NCI-H146 (cell line): ENCODE data around the gene DRAXIN.

Source experiments
- DNase-seq: peaks from one replicate; lab custom pipeline; 2025; lab: John Stamatoyannopoulos, UW

Gene DRAXIN

DNA sequence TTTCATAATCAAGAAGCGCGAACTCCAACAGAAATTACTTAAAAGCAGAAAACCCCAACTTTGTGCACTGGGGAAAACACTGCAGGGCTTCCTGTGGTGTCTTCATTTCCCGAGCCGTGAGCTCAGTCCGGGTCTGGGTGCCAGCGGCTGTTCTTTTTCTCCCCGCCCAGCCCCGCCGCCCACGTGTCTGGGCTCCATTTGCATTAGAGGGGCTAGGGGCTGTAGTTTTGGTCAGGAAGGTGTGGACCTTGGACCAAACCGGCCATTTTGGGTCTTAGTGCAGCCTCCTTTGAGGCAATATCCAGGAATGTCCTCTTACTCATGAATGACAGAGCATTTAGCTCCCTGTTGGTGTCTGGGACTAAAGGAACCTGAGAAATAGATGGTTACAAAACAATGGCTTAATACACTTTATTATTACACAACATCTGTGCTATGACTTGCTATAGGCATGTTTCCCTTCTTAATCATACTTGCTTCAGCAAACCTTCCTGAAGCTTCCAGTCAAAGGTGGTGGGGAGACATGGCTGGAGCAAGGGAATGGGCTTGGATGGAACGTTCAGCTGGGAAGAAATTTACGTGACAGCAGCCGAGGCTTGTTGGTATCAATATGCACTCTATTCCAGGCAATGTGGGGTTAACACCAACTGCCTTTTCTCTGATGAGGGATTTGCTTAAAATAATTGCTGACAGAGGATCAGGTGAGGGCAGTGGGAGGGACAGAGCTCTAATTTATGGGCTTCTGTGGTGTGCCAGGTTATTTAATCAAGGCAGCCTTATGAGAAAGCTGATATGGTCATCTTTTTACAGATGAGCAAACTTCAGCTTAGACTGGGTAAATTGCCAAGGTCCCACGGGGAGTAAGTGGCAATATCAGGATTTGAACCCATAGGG, 45.5 kb downstream of the DRAXIN start:
- peak; percentile 39 for DNase-seq

DNA sequence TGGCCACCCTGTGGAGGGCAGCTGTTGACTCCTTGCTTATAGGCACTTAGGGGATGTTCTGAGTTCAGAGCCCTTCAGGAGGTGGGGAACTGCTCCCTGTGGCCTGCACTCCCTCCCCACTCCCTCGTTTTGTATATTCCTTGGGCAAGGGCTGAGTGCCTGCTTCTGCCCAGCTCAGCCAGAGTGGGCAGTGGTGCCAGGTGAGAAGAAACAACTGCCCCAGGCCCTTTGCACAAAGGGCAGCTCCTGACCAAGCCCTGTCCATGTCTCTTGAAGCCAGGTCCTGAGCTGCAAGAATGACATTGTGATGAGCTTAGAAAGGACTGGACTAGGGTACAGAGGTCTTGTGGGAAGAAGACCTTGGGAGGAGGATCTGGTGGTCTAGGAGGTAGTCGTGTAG, 46.6 kb downstream of the DRAXIN start:
- no peak for DNase-seq

DNA sequence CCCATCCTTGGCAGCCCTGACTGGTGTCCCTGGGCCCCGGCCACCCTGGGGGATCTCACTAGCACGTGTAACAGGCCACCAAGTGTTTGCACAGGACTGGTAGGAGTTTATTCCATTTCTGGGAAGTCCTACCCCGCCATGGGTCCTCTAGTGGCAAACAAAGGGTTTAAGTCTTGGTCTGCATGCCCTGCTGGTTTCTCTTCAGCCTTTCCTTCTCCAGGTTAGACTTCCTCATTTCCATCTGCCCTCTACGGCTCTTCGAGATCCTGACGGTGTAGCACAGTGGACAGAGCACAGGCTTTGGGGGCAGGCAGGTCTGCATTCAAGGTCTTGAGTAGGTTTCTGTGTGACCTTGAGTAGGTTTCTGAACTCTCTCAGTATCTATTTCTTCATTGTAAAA, 47.3 kb downstream of the DRAXIN start:
- no peak for DNase-seq

DNA sequence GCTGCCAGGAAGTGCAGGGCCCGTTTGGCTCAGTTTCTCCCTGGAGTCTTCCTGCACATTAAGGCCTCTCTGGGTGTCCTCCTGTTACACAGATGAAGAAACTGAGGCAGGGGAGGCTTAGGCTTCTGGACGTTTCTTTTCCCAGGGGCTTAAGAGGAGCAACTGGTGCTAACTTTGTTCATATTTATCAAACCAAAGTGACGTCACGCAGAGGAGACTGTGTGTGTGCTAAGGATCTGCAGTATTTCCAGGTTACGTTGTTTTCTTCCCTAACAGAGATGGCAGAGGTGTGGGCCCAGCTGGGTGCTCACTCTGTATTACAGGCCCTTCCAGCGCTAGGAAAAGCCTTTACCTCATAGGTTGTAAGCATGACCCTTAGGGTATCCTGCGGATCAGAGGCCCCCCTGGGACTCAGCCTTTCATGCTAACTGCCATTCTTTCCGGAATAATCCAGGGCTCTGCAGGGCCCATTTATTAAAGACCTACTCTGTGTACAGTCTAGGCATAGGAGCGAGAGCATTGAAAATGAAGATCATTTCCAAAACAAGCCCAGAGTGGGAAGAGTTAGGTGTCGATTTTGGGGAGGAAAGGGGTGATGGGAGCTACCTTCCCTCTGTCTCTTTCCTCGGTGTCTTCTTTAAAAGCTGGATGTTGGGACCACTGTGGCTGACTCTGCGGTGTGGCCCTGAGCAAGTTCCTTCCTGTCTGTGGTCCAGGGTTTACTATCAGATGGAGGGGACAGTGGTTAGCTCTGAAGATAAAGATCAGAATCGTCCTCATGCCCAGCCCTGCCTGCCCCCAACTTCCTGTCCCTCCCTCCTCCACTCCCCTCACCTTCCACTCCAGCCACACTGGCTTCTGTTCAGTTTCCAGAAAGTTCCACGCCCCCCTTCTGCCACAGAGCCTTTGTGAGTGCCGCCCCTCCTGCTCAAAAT, 49.0 kb downstream of the DRAXIN start:
- DNase-seq = no peak

DNA sequence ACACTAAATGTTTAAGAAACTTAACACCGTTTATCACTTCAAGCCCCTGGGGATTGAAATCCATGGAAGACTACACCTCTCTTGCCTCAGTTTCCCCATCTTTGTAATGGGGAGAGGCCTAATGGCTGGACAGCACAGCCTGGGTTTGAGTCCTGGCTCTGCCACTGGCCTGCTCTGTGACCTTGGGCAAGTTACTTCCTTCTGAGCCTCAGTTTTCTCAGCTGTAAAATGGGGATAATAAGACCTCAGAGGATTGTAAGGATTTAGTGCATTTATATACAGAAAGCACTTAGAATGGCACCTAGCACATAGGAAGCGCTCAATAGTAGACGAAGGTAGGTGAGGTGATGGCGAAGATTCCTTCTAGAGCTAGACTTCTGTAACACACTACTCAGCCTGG, 50.0 kb downstream of the DRAXIN start:
- no peak for DNase-seq

DNA sequence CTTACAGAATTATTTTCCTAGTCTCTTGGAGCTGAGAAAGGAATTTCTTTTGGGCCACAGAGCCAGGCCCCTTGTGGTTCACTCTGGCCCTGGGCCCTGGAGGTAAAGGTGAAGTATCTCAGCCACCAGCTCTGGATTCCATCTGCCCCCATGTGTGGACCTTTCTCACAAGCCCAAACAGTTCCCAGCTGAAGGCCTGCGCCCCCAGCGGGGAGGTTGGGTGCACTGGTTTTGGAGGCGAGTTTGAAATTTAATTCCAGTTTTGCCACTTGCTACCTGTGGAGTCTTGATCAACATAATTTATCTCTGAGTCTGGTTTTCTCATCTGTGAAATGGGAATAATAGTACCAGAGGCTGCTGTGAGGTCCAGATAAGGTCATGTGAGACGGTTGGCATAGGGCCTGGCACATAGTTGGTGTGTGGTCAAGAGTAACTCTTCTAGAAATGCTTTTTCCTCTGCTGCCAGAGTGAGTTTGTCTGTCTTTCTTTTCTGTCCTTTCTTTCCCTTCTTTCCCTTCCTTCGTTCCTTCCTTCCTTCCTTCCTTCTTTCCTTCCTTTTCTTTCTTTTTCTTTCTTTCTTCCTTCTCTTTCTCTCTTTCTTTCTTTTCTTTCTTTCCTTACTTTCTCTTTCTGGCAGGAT, 50.5 kb downstream of the DRAXIN start:
- DNase-seq = no peak

DNA sequence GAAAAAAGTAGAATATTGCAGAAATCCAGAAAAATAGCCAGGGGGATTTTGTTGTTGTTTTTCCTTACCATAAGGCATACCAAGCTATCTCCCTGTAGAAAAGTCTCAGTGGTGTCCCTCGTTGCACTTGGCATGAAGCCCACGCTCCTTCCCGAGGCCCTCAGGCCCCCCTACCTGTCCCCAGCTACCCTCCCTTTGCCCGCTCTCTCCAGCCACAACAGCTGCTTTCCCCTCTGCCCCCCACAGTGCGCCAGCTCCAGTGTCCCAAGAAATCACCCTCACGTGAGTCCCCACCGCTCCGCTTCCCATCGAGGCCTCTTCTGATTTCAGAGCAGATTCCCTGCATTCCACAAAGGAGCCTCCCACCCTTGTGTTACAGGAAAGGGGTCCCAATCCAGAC, 52.8 kb downstream of the DRAXIN start:
- no peak for DNase-seq

DNA sequence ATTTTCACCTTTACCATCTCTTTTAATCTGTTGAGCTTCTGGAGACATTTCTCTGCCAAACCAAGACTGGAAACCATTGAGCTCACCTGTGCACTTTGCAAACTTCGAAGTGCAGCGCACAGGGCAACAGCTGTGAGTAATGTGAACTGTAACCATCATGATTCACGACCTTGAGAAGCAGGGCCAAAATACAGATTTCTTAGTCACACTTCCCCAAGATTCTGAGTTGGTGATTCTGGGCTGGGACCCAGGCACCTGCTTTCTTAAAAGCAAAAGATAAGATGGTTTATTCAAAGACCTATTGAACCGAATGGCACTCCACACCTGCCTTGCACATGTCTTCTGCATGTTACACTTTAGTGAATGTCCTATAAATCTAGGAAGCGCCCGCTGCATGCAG, 54.6 kb downstream of the DRAXIN start:
- DNase-seq = no peak

DNA sequence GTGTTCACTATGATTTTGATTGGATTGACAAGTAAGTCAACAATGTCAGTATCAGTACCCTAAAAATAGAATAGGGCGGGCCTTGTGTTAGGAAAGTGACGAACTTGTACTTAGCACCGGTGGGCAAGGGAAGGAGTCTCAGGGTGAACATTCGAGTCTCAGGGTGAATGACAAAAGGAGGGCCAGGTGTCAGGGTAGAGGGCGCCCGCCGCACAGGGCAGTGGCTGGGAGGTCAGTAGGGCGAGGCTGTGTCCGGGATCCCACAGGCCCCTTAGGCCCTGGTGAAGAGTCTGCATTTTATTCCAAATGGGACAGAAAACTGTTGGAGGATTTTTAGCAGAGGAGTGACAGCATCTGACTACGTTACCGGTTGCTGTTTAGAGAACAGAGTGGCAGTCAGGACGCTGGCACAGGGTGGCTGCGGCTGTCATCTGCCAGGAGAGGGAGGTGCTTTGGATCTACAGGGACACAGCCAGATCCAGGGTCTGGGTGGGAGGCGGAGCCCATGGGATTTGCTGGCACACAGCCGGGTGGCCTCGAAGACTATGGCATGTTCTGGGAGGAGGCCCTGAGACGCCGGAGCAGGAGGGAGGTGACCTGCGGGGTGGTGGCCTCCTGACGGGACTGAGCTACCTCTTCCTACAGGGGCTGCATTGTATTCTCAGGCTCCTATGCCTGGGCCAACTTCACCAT, 55.4 kb downstream of the DRAXIN start:
- no peak for DNase-seq

DNA sequence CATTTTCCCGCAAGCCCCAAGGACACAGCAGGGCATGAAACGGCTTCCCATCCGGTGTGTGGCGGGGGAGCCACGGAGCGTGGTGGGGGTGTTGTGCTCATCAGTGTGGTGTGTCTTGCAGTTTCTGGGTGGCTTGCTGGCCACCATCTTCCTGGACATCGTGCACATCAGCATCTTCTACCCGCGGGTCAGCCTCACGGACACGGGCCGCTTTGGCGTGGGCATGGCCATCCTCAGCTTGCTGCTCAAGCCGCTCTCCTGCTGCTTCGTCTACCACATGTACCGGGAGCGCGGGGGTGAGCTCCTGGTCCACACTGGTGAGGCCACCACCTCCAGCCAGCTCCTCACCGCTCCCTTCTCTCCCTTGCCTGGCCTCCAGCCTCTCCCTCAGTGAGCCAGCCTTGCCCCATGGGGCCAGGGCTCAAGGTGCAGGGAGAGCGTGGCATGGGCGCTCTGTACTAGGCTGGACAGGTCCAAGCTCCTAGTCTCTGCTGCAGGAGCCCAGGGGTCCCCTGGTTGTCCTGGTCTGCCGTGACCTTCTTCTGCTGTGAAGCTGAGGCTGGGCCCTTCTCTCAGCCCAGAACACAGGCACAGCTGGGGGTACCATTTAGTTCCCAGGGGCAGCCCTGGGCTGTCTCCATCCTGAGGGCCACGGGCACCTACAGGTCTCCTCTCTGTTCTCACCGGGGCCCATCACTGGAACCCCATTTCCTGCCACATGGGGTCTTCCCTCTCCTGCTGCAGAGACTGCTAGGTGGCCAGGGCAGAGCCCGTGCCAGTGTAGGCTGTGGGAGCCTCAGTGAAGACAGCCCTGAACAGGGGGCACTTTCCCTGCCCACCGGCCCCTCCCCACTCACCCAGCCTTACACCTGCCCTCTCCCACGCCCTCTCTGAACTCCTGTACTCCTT, 57.0 kb downstream of the DRAXIN start:
- no peak for DNase-seq

DNA sequence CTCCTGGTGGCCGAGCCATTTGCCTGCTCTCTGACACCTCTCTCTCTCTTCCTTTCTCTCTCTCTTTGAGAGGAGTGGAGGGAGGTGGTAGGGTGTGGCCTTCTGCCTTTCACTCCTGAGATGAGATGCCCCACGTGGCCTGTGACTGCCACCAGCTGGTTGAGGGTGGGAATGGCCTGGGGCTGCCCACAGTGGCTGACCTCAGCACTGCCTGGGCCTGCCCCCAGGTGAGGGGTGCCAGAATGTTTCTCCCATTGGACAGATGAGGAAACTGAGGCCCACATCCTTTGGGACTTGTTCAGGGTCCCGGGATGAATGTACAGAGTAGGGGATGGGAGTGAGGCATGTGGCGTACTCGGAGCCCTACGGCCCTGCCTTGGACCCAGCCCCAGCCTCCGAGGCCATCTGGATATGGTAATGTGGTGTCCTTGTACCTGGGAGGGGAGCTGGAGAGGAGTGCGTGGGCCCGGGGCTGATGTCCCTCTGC, 57.7 kb downstream of the DRAXIN start:
- peak; percentile 16 for DNase-seq

DNA sequence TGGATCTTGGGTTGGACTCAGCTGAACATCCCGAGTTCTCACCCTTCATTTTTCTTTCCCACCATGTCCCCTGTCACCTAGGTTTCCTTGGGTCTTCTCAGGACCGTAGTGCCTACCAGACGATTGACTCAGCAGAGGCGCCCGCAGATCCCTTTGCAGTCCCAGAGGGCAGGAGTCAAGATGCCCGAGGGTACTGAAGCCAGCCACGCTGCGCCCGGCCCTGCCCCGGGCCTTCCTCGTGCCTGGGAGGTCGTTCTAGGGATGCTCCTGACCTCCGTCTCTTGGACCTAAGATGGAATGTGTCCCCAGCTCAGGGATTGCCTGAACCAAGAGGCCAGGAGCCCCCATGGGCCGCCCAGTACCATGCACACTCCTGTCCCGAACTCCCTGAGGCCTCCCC, 58.5 kb downstream of the DRAXIN start:
- DNase-seq = no peak

DNA sequence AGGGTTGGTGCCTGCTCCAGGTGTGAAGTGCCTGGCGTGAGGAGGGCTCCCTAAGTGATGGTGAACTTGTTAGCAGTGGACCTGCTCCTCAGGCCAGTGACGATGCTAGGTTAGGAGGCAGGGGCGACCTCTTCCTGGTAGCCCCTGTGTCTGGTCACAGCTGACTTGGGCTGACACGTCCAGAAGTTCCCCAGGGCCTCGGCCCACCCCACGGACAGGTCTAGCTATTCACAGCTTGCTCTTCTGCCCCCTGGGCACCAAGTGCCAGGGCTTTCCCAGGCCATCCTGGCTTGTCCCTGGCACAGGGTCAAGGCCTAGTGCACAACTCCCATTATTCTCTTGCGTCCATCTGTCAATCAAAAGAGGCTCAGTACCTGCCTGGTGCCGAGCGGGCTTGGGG, 59.6 kb downstream of the DRAXIN start:
- no peak for DNase-seq

DNA sequence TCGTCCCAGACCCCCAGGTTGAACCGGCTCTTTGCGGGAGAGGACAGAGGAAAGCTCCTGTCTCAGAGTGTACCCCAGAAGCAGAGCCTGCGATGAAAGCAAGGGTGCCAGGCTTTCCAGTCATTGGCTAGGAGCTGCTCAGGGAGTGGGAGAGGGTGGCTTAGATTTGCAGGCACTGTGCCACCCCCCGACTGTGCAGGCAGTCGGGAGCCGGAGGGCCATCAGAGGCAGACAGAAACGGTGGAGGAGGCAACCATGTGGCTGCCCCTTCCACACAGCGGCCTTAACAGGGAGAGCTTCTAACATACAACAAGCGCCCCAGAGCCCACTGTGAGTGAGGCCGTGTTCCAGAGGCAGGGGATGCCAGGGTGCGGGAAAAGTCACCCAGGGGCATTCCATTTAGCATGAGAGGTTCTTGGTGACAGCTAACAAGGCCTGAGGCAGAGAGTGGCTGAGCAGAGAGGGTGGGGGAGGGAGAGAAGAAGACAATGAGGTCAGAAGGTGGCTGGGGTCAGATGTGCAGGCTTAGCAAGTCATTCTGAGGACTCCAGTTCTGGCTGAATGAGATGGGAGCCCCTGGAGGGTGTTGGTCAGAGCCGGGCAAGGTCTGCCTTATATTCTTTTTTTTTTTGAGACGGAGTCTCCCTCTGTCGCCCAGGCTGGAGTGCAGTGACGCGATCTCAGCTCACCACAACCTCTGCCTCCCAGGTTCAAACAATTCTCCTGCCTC, 61.0 kb downstream of the DRAXIN start:
- DNase-seq = no peak

DNA sequence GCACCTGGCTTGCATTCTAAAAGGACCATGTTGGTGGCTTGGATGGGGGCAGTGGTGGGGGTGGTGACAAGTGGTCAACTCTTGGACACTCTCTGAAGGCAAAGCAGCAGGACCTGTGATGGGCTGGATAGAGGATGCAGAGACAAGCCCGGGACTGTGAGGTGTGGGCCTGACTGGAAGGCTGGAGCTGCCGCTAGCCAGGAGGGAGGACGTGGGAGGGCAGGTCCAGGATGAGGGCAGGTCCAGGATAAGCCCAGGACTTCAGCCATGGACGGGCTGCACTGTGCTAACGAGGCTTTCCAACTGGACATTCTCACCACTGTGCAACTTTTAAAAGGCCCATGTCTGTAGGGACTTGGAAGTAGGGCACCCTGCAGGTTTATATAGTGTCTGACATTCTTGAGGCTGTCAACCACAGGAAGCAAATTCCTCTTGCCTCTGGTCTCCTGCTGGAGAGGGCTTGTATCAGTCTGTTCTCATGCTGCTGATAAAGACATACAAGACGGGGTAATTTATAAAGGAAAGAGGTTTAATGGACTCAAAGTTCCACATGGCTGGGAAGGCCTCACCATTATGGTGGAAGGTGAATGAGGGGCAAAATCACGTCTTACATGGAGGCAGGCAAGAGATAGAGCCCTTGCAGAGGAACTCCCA, 62.2 kb downstream of the DRAXIN start:
- DNase-seq = no peak

DNA sequence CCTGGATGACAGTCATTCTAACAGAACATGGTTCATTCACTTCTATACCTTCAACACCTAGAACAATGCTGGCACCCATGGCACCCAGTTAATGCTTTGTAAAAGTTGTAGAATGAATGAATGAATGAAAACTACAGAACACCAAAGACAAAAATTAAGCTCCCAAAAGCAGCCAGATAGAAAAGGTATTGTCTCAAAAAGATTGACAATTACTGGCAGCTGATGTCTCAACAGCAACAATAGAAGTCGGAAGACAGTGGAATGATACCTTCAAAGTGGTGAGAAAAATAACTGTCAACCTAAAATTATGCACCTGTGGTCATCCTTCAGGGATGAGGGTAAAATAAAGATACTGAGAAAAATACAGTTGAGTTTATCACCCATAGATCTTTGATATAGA, 65.5 kb downstream of the DRAXIN start:
- no peak for DNase-seq

DNA sequence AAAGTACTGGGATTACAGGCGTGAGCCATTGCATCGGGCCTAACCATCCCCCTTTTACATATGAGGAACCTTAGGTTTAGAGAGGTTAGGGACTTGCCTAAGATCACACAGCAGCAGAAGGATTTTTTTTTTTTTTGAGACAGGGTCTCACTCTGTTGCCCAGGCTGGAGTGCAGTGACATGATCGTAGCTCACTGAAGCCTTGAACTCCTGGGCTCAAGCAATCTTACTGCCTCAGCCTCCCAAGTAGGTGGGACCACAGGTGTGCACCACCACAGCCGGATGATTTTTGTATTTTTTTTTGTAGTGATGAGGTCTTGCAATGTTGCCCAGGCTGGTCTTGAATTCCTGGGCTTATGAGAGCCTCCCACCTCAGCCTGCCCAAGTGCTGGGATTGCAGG, 68.3 kb downstream of the DRAXIN start:
- DNase-seq = no peak

DNA sequence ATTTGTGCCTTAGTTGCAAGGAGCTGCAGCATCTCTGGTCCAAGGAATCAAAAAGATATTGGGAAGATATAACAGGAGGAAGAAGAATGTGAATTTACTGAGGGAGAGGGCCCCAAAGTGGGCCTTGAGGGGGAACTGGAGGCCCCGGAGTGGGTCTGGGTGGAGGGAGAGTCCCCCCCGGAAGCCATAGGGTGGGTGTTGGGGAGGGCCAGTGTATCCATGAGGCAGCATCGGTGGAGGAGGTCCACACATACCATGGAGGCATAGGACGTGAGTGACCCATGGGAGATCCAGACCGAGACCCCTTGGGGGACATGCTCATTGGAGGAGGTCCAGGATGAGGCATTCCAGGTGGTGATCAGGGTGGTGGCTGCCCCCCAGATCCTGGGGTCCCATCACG, 69.8 kb downstream of the DRAXIN start:
- no peak for DNase-seq

DNA sequence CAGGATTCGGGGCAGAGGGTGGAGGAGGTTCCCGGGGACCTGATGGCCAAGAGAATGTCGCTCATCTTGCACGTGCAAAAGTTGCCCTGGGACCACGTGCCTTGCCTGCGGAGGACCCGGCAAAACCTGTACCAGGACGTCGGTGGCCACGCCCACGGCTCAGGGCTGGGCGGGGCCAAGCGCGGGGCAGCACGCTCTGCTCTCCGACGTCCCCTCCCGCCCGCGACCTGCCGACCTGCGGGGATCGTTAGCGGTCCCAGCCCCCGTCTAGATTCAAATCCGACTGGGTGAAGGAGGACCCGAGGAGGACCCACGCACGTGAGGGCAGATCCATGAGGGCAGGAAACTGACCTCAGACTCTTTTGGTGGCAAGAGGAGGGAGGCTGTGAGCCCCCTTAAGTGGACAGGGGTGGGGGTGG, 70.5 kb downstream of the DRAXIN start, which contains the start of gene C1orf167:
Gene C1orf167 (plus strand): TSS at position 206 of the 419 bp plus-strand sequence. CDS start 2,208 bp downstream, outside the sequence.
- DNase-seq = peak; percentile 37
